Measurements from ENCODE around the gene TMC1.

Gene TMC1

DNA sequence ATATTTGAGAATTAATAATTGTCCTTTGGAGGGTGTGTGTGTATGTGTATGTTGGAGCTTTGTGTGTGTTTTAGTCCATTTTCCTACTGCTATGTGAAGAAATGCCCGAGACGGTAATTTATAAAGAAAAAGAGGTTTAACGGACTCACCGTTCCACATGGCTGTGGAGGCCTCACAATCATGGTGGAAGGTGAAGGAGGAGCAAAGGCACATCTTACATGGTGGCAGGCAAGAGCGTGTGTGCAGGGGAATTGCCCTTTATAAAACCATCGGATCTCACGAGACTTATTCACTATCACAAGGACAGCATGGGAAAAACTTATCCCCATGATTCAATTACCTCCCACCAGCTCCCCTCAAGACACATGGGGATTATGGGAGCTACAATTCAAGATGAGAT, 44.1 kb downstream of the TMC1 start:
- DNase-seq (ENCODE audit: low read depth in 2 of 3, low spot score in 2 of 3): no peak

DNA sequence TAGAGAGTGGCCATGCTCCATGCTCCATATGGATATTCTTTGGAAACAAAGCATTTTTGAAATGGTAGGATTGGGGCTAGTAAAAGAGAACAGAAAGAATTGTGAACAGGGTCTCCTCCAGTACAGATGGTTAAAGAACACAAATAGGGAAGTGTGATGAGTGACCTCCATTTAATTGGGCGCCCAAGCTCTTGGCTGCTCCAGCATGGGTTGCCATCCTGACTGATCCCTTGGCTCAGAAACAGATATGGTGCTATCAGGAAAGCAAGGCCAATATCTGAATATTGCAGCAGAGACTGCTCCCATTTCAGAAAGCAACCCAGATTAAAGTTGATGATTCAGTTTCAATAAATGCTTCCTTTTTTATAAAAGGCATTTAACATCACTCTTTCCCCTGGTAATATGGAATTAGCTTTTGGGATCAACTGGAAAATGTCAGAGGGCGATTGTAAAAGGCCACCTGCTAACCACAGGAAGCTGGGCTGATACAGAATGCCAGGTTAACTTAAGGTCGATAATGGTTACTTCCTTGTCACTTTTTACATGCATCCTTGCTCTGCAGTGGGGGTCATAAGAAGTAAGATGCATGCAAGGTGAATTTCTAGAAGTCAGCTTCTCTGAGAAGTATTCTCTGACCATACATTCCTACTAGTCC, 52.9 kb downstream of the TMC1 start:
- no peak for DNase-seq (ENCODE audit: low read depth in 2 of 3, low spot score in 2 of 3)

DNA sequence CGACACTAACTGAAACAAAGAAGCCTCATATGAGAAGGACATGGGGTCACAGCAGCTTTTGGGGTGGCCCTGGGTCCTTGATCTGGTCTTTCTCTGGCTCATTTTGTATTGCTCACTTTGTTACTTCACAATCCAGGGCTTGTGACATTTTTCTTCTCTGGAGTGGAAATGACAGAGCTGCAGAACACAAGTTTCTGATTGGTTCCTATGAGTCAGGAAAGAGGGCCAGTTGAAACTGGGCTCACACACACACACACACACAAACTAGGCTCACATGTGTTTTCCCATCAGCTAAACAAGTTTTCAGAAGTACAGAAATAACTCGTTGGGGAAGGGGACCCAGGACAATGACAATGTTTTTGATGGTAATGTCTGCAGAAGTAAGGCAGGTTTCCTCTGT, 54.3 kb downstream of the TMC1 start:
- no peak for DNase-seq (ENCODE audit: low read depth in 2 of 3, low spot score in 2 of 3)

- DNase-seq (ENCODE audit: low read depth in 2 of 3, low spot score in 2 of 3): no peak
These were observed 54.7 kb downstream of the TMC1 start for GRCh38 chr9:72576087-72576486.

GRCh38 chr9:72577212-72577753, 55.9 kb downstream of the TMC1 start:
- DNase-seq (ENCODE audit: low read depth in 2 of 3, low spot score in 2 of 3): no peak

- no peak for DNase-seq (ENCODE audit: low read depth in 2 of 3, low spot score in 2 of 3)
These were observed 57.8 kb downstream of the TMC1 start for GRCh38 chr9:72579190-72579589.

- DNase-seq (ENCODE audit: low read depth in 2 of 3, low spot score in 2 of 3): no peak
These were observed 58.6 kb downstream of the TMC1 start for GRCh38 chr9:72579880-72580550.

GRCh38 chr9:72581694-72582093, 60.3 kb downstream of the TMC1 start:
- DNase-seq (ENCODE audit: low read depth in 2 of 3, low spot score in 2 of 3): no peak

DNA sequence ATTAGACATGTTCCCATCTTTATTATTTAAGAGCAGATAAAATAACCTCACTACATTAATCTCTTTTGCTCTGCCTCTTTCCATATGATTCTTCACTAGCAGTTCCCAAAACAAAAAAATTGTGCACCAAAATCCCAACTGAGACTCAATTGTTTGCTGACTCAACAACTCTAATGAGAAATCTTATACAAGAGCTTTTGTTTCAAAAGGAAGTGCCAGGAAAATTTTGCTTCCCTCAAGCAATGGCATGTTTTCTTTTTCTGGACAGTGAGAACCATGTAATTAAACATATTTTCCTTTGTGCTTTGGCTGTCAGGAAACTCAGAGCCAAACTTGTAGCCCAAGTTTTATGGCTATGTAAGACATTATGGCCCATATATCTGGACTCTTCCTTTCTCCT, 62.0 kb downstream of the TMC1 start:
- no peak for DNase-seq (ENCODE audit: low read depth in 2 of 3, low spot score in 2 of 3)

- no peak for DNase-seq (ENCODE audit: low read depth in 2 of 3, low spot score in 2 of 3)
These were observed 65.2 kb downstream of the TMC1 start for GRCh38 chr9:72586388-72587130.

DNA sequence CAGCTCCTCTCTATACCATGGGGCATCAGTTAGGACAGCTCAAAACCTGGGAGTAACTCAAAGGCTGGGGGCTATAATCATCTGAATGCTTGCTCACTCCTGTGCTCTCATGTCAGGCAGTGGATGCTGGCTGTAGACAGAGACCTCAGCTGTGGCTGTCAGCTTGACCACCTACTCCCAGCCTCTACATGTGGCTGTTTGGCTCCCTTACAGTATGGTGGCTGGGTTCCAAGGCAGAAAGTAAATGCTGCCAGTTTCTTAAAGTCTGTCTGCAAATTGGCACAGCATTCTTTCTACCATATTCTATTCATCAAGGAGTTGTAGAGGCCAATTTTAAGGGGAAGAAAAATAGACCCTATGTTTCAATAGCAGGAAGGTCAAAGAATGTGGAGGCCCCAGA, 66.9 kb downstream of the TMC1 start:
- no peak for DNase-seq (ENCODE audit: low read depth in 2 of 3, low spot score in 2 of 3)

- no peak for DNase-seq (ENCODE audit: low read depth in 2 of 3, low spot score in 2 of 3)
These were observed 68.5 kb downstream of the TMC1 start for GRCh38 chr9:72589667-72590521.

DNA sequence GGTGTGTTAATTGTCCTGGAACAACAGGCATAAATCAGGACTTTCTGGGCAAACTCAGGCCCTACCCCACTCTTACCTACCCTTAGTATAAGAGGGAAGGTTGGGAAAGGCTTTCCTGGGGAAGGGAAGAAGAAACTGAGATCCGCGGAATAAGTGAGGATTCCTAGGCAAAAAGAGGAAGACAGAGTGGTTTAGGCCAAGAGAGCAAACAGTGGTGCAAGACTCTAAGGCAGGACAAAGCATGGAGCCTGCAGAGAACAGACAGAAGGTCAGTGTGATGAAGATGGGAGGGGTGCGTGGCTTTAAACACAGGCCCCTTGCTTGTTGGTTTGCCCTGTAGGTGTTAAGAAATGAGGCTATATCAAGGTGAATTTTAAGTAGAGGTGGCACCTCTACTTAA, 69.4 kb downstream of the TMC1 start:
- no peak for DNase-seq (ENCODE audit: low read depth in 2 of 3, low spot score in 2 of 3)

- DNase-seq (ENCODE audit: low read depth in 2 of 3, low spot score in 2 of 3): peak in 1 of 3 experiments; percentile 8
These were observed 71.3 kb downstream of the TMC1 start for GRCh38 chr9:72592502-72593403.

- DNase-seq (ENCODE audit: low read depth in 2 of 3, low spot score in 2 of 3): no peak
These were observed 75.2 kb downstream of the TMC1 start for GRCh38 chr9:72596451-72597180.

DNA sequence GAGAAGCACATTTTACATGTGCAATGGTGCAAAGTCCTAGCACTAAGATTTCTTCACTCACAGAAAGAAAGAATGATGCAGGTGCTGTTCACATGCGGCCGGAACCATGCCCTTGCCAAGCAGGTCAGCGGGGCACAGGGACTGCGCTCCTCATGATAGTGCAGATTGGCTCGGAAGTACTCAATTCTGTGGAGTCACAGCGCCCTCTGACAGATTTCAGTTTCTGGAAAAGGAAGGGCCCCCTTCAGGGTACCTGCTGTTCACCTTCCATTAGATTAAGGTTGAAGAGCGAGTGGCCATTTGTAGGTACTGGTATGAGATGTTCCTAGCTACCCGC, 75.7 kb downstream of the TMC1 start:
- no peak for DNase-seq (ENCODE audit: low read depth in 2 of 3, low spot score in 2 of 3)

DNA sequence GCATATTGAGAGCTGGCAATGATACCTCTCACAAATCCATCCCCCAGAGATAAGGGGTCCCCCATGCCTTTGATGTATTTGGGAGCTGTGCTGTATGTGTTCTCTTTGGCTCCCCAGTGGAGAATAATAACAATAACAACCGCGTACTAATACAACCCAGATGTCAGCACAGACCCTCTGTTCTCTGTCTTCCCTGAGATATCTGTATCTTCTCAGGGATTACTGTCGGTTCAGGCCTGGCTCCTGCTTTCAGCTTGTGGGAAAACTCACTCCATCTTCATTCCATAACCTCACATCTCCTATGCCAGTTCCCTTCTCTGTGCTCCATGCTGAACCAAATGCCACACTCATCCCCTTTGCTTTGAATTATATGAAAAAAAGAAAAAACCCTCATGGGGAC, 76.2 kb downstream of the TMC1 start:
- DNase-seq (ENCODE audit: low read depth in 2 of 3, low spot score in 2 of 3): no peak

DNA sequence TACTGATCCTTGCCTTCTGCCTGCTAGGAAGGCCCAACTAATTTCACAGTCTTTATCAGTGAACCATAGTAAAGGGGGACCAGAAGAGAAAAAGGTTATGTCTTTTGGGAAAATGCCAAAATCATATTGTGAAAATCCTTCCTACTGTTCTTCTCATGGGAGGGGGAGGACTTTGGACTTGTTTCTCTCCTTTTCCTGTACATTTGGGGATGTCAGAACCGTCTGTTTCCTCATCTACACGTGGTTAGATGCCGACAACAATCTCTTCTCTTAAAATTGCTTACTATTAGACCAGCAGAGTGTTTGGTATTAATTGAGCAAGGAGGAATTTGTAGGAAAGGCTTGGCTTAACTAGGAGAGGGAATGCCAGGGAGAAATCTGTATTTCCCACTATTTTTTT, 77.2 kb downstream of the TMC1 start:
- DNase-seq (ENCODE audit: low read depth in 2 of 3, low spot score in 2 of 3): no peak

DNA sequence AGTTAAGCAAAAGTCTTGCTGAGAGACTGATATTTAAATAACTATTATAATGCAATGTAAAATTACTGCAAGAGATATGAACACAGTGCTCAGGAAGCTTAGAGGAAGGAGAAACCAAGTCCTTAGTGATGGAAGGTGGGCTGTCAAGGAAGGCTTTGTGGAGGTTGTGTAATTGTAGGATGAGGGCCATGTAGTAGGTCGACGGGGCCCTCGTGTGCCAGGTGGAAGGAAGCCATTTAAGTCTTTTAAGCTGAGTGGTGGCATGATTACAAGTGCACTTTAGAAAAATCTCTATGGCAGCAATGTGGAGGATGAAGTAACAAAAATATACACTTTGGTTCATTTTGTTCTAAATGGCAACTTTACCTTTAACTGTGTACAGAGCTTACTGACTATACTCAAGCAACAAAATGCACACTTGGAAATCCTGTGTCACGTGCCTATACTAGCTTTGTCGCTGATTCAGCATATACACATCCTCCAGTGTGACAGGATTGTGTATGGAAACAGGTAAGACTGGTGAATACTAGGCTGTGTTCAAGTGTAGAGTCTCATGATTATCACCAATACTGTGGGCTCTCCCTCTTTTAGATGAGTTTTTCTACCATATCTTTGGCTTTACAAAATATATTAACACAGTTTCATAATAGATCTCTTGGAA, 78.6 kb downstream of the TMC1 start:
- DNase-seq (ENCODE audit: low read depth in 2 of 3, low spot score in 2 of 3): no peak
